Measurements from ENCODE around the gene SEC63. TPM values are rescaled to one million over a fixed set of nuclear protein-coding genes. Genes with fewer than 3 reads are reported as not detected.
"Not testable (repeated sequence)": the region's sequence is repeated elsewhere in the genome, so short reads cannot be mapped to it uniquely, and the experiment has no call there.

Gene SEC63
- total RNA-seq, 2 donors from 2014 or later = 73.4 to 97.9 TPM

DNA sequence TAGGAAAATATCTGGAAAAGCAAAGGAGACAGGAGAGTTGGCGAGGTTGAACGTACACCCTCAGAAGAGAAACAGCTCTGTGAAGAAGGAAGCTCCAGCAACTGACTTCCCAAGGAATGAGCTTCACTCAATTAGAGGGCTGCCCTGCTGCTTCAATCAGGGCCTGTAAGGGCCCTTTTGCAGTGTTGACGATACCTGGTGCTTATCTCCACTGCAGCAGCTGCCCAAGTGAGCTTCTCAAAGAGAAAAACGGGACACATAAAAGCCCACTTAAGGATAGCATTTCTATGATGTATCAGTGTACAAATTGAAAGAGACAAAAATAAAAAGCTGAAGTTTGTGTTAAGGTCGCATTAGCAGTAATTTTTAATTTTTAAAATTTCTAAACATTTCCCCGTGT is 16.4 kb downstream of the SEC63 start:
- no peaks in the 10 kb centered on the region for H3K27me3 ChIP-seq
- ATAC-seq = peak; percentile 33
- peak in 1 of 4 donors; percentile 32 for DNase-seq
- 58 to 60% methylated on average over 6 of the region's 6 CpGs for WGBS, 2 donors
- intact Hi-C loops (cut with DNase I) = no loop called here
- no peak for TF ChIP-seq POLR2A (IDR thresholded peaks at IDR 0.05)
- TF ChIP-seq, protein P1, sequence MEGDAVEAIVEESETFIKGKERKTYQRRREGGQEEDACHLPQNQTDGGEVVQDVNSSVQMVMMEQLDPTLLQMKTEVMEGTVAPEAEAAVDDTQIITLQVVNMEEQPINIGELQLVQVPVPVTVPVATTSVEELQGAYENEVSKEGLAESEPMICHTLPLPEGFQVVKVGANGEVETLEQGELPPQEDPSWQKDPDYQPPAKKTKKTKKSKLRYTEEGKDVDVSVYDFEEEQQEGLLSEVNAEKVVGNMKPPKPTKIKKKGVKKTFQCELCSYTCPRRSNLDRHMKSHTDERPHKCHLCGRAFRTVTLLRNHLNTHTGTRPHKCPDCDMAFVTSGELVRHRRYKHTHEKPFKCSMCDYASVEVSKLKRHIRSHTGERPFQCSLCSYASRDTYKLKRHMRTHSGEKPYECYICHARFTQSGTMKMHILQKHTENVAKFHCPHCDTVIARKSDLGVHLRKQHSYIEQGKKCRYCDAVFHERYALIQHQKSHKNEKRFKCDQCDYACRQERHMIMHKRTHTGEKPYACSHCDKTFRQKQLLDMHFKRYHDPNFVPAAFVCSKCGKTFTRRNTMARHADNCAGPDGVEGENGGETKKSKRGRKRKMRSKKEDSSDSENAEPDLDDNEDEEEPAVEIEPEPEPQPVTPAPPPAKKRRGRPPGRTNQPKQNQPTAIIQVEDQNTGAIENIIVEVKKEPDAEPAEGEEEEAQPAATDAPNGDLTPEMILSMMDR (IDR thresholded peaks at IDR 0.05) = no peak
- no peak overlapping the region for H3K4me3 ChIP-seq
- H3K36me3 ChIP-seq (replicated peaks in 1 of 2; ENCODE audit: insufficient read depth in 1 of 2, low read depth in 2 of 2) = no peaks in the 10 kb centered on the region
- peak overlapping the region in 2 of 4 donors; percentile 4 to 39 for H3K27ac ChIP-seq
- peaks cover 55% of the 10 kb centered on the region for H3K4me1 ChIP-seq
- no peaks in the 10 kb centered on the region for H3K9me3 ChIP-seq

DNA sequence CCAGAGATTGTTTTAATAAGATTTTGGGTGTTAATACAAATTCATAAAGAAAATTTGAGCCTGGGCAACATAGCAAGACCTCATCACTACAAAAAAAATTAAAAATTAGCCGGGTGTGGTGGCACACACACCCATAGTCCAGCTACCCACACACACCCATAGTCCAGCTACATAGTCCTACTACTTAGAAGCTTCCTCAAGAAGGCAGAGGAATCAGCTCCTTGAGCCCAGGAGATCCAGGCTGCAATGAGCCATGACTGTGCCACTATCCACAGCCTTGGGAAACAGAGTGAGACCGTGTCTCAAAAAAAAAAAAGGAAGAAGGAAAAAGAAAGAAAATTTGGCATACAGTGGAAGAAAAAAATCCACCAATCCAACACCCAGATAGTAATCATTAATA is 16.8 kb downstream of the SEC63 start:
- H3K27me3 ChIP-seq = no peaks in the 10 kb centered on the region
- H3K4me3 ChIP-seq = no peak overlapping the region
- H3K9me3 ChIP-seq = no peaks in the 10 kb centered on the region
- peaks cover 54% of the 10 kb centered on the region for H3K4me1 ChIP-seq
- ATAC-seq (no peak), DNase-seq (no peak)
- TF ChIP-seq POLR2A (IDR thresholded peaks at IDR 0.05) = no peak
- TF ChIP-seq, protein P1 (IDR thresholded peaks at IDR 0.05) = no peak
- H3K36me3 ChIP-seq (replicated peaks in 1 of 2; ENCODE audit: insufficient read depth in 1 of 2, low read depth in 2 of 2) = no peaks in the 10 kb centered on the region
- intact Hi-C loops (cut with DNase I) = no loop called here
- 63 to 71% methylated on average over 2 of the region's 2 CpGs for WGBS, 2 donors
- H3K27ac ChIP-seq = peak overlapping the region in 2 of 4 donors; percentile 4 to 39

DNA sequence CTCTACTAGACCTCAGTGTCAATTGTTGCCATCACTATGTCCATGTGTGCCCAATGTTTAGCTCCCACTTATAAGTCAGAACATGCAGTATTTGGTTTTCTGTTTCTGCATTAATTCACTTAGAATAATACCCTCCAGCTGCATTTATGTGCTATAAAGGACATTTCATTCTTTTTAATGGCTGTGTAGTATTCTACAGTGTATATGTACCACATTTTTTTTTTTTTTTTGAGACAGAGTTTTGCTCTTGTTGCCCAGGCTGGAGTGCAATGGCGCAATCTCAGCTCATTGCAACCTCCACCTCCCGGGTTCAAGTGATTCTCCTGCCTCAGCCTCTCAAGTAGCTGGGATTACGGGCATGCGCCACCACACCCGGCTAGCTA is 21.1 kb downstream of the SEC63 start:
- DNase-seq; H3K9me3 ChIP-seq; ATAC-seq; H3K4me3 ChIP-seq; intact Hi-C loops (cut with DNase I); H3K27me3 ChIP-seq; H3K36me3 ChIP-seq (replicated peaks in 1 of 2; ENCODE audit: insufficient read depth in 1 of 2, low read depth in 2 of 2); H3K27ac ChIP-seq: not testable (repeated sequence)
- 100% methylated on average over 5 of the region's 5 CpGs for WGBS, 2 donors
- peaks cover 22% of the 10 kb centered on the region for H3K4me1 ChIP-seq

- ATAC-seq (no peak), DNase-seq (no peak)
- no peaks in the 10 kb centered on the region for H3K9me3 ChIP-seq
- WGBS, 2 donors = 38 to 48% methylated on average over 3 of the region's 3 CpGs
- peak overlapping the region in 1 of 4 donors; percentile 4 for H3K27ac ChIP-seq
- H3K4me1 ChIP-seq = peaks cover 16% of the 10 kb centered on the region
- no peak overlapping the region for H3K4me3 ChIP-seq
- H3K36me3 ChIP-seq (replicated peaks in 1 of 2; ENCODE audit: insufficient read depth in 1 of 2, low read depth in 2 of 2) = no peaks in the 10 kb centered on the region
- intact Hi-C loops (cut with DNase I) = no loop called here
- H3K27me3 ChIP-seq = no peaks in the 10 kb centered on the region
- TF ChIP-seq, protein P1 (IDR thresholded peaks at IDR 0.05) = no peak
- TF ChIP-seq POLR2A (IDR thresholded peaks at IDR 0.05) = no peak
These were observed 21.7 kb downstream of the SEC63 start for GRCh38 chr6:107936162-107936909.

DNA sequence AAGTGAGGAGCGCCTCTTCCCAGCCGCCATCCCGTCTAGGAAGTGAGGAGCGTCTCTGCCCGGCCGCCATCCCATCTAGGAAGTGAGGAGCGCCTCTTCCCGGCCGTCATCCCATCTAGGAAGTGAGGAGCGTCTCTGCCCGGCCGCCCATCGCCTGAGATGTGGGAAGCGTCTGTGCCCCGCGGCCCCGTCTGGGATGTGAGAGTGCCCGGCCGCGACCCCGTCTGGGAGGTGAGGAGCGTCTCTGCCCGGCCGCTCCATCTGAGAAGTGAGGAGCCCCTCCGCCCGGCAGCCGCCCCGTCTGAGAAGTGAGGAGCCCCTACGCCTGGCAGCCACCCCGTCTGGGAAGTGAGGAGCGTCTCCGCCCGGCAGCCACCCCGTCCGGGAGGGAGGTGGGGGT is 23.8 kb downstream of the SEC63 start:
- DNase-seq; H3K4me3 ChIP-seq; H3K36me3 ChIP-seq (replicated peaks in 1 of 2; ENCODE audit: insufficient read depth in 1 of 2, low read depth in 2 of 2); H3K9me3 ChIP-seq; H3K4me1 ChIP-seq; H3K27me3 ChIP-seq; H3K27ac ChIP-seq; intact Hi-C loops (cut with DNase I); ATAC-seq: not testable (repeated sequence)
- 85 to 87% methylated on average over 9 of the region's 35 CpGs for WGBS, 2 donors

DNA sequence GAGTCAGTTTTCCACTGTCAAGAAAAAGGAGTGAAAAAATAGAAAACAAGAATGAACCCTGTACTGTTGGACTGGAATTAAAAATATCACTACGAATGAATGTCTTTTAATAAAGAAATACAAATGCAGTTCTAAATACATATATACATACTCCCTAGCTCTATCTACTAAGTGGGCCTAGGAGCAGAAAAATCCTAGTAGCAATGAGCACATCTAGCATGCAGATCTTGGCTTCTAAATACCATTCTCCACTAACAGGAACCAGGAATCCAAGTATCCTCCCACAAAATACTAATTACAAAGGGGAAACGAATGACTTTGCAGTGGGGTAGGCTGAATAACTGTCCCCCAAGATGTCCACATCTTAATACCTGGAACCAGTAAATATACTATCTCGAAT is 25.4 kb downstream of the SEC63 start:
- intact Hi-C loops (cut with DNase I) = no loop called here
- no peak overlapping the region for H3K27ac ChIP-seq
- no peak overlapping the region for H3K4me3 ChIP-seq
- no peaks in the 10 kb centered on the region for H3K9me3 ChIP-seq
- 83 to 86% methylated on average over 3 of the region's 3 CpGs for WGBS, 2 donors
- no peaks in the 10 kb centered on the region for H3K27me3 ChIP-seq
- no peaks in the 10 kb centered on the region for H3K4me1 ChIP-seq
- DNase-seq (no peak), ATAC-seq (no peak)
- no peak for TF ChIP-seq POLR2A (IDR thresholded peaks at IDR 0.05)
- TF ChIP-seq, protein P1 (IDR thresholded peaks at IDR 0.05) = no peak
- H3K36me3 ChIP-seq (replicated peaks in 1 of 2; ENCODE audit: insufficient read depth in 1 of 2, low read depth in 2 of 2) = peaks cover 0 to 2% of the 10 kb centered on the region in 2 donors
